Neural progenitor cell (in vitro differentiated cells): ENCODE data around the gene GTF3C6. TPM values are rescaled to one million over a fixed set of nuclear protein-coding genes. Genes with fewer than 3 reads are reported as not detected.

Source experiments
- DNase-seq: peaks from one replicate; pipeline ENCODE4 v3.0.0-alpha.2; 2016; ENCODE audit warnings: low spot score
- H2AFZ ChIP-seq: fragments of 200-600 bp; sonication (generic); replicated peaks from 2 replicates; pipeline ENCODE4 v1.6.1; 2016; ENCODE audit warnings: antibody characterized with exemption
- H3F3A ChIP-seq: fragments of 200-600 bp; sonication (generic); 2 replicates; pipeline ENCODE4 v1.6.1; 2016; ENCODE audit warnings: antibody characterized with exemption, low read depth
- H3K27ac ChIP-seq: fragments of 200-600 bp; sonication (generic); 2 replicates; pipeline ENCODE4 v1.5.1; 2016; ENCODE audit warnings: mild to moderate bottlenecking
- H3K27me3 ChIP-seq: fragments of 200-600 bp; sonication (generic); 2 replicates; pipeline ENCODE4 v1.6.1; 2016; ENCODE audit warnings: mild to moderate bottlenecking, moderate library complexity
- H3K36me3 ChIP-seq: fragments of 200-600 bp; sonication (generic); 2 replicates; pipeline ENCODE4 v1.5.1; 2016
- H3K4me1 ChIP-seq: fragments of 200-600 bp; sonication (generic); 2 replicates; pipeline ENCODE4 v1.6.1; 2016; ENCODE audit warnings: mixed run types
- H3K4me2 ChIP-seq: fragments of 200-600 bp; sonication (generic); 2 replicates; pipeline ENCODE4 v1.6.1; 2016
- H3K4me3 ChIP-seq: fragments of 200-600 bp; sonication (generic); 2 replicates; pipeline ENCODE4 v1.5.1; 2016
- H3K79me2 ChIP-seq: fragments of 200-600 bp; sonication (generic); 2 replicates; pipeline ENCODE4 v1.6.1; 2016; ENCODE audit warnings: low read depth
- H3K9ac ChIP-seq: fragments of 200-600 bp; sonication (generic); 2 replicates; pipeline ENCODE4 v1.6.1; 2016
- H3K9me3 ChIP-seq: fragments of 200-600 bp; sonication (generic); 2 replicates; pipeline ENCODE4 v1.5.1; 2016; ENCODE audit warnings: low read depth
- H4K20me1 ChIP-seq: fragments of 200-600 bp; sonication (generic); 2 replicates; pipeline ENCODE4 v1.6.1; 2016; ENCODE audit warnings: low read depth
- H3K27ac Mint-ChIP-seq: 3 replicates; pipeline ENCODE4 v1.8.0; 2021; ENCODE audit warnings: mixed read lengths
- H3K27me3 Mint-ChIP-seq: 2 replicates; pipeline ENCODE4 v1.8.0; 2022; ENCODE audit warnings: low read depth, mild to moderate bottlenecking, inconsistent platforms, moderate library complexity, mixed read lengths; ENCODE audit not compliant: insufficient read depth
- H3K36me3 Mint-ChIP-seq: 3 replicates; pipeline ENCODE4 v1.8.0; 2021; ENCODE audit warnings: mixed read lengths
- H3K4me1 Mint-ChIP-seq: 3 replicates; pipeline ENCODE4 v1.8.0; 2021; ENCODE audit warnings: mixed read lengths
- H3K4me3 Mint-ChIP-seq: 3 replicates; pipeline ENCODE4 v1.8.0; 2021; ENCODE audit warnings: mild to moderate bottlenecking, moderate library complexity, mixed read lengths
- H3K9me3 Mint-ChIP-seq: 3 replicates; pipeline ENCODE4 v1.8.0; 2020; ENCODE audit warnings: mixed read lengths
- EZH2 ChIP-seq: fragments of 200-600 bp; sonication (generic); IDR thresholded peaks from 2 replicates; pipeline ENCODE4 v1.6.1; 2017; ENCODE audit warnings: antibody characterized with exemption, mild to moderate bottlenecking, moderate library complexity
- EZH2phosphoT487 ChIP-seq: fragments of 200-600 bp; sonication (generic); IDR thresholded peaks from 2 replicates; pipeline ENCODE4 v1.6.1; 2017; ENCODE audit warnings: antibody characterized with exemption
- total RNA-seq: library from RNA; depleted of rRNA; stranded (reverse); fragments of >200 nt; gene quantifications from 2 replicates; pipeline ENCODE4 v1.2.3, GENCODE V29; 2015; ENCODE audit warnings: low replicate concordance
- TF ChIP-seq, protein P1 (sequence below): fragments of 200-600 bp; sonication (generic); IDR thresholded peaks from 2 replicates; pipeline ENCODE4 v1.5.1; 2017; ENCODE audit warnings: antibody characterized with exemption, mild to moderate bottlenecking

Gene GTF3C6
- total RNA-seq, 1 donor from 2014 or later = 105 TPM

DNA sequence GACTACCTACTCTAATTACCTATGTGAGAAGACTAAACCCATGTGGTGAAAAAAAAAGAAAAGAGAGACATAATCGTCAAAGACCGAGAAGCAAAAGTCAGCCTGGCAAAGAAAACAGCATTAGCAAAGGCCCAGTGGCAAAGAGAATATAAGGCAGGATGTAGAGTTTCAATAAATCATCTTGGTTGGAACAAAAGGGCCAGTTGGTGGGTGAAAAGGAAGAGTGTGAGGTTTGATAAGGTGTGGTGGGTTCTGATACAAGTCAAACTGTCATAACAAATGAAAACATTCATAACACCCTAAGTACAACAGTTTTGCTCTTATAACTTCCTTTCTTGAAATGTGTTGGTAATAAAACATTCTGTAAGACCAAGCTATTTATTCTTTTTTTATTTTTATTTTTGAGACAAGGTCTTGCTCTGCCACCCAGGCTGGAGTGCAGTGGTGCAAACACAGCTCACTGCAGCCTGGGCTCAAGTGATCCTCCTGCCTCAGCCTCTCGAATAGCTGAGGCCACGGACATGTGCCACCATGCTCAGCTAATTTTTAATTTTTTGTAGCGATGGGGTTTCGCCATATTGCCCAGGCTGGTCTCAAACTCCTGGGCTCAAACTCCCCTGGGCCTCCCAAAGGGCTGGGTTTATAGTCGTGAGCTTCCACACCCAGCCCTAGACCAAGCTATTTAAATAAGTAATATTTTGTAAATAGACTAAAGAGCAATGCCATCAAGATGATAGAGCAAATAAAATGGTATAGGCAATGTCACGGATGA, 18.9 kb upstream of the GTF3C6 start:
- Histone ChIP-seq H3K4me3 (no peak overlapping the region), H3K79me2 (no peaks in the 10 kb centered on the region), H4K20me1 (no peaks in the 10 kb centered on the region), H3K4me2 (no peak overlapping the region), H3K36me3 (no peaks in the 10 kb centered on the region), H2AFZ (no peak overlapping the region), H3K27ac (no peak overlapping the region), H3F3A (no peaks in the 10 kb centered on the region), H3K9me3 (no peaks in the 10 kb centered on the region), H3K27me3 (no peaks in the 10 kb centered on the region), H3K9ac (no peak overlapping the region), H3K4me1 (no peaks in the 10 kb centered on the region)
- H3K9me3 Mint-ChIP-seq = no peaks in the 10 kb centered on the region
- no peak for DNase-seq
- H3K27me3 Mint-ChIP-seq = peaks cover 2% of the 10 kb centered on the region
- H3K4me1 Mint-ChIP-seq = no peaks in the 10 kb centered on the region
- H3K4me3 Mint-ChIP-seq = no peak overlapping the region
- TF ChIP-seq, protein P1, sequence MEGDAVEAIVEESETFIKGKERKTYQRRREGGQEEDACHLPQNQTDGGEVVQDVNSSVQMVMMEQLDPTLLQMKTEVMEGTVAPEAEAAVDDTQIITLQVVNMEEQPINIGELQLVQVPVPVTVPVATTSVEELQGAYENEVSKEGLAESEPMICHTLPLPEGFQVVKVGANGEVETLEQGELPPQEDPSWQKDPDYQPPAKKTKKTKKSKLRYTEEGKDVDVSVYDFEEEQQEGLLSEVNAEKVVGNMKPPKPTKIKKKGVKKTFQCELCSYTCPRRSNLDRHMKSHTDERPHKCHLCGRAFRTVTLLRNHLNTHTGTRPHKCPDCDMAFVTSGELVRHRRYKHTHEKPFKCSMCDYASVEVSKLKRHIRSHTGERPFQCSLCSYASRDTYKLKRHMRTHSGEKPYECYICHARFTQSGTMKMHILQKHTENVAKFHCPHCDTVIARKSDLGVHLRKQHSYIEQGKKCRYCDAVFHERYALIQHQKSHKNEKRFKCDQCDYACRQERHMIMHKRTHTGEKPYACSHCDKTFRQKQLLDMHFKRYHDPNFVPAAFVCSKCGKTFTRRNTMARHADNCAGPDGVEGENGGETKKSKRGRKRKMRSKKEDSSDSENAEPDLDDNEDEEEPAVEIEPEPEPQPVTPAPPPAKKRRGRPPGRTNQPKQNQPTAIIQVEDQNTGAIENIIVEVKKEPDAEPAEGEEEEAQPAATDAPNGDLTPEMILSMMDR = no peak
- TF ChIP-seq EZH2phosphoT487 (no peak), EZH2 (no peak)
- H3K27ac Mint-ChIP-seq = no peak overlapping the region
- H3K36me3 Mint-ChIP-seq = no peaks in the 10 kb centered on the region

DNA sequence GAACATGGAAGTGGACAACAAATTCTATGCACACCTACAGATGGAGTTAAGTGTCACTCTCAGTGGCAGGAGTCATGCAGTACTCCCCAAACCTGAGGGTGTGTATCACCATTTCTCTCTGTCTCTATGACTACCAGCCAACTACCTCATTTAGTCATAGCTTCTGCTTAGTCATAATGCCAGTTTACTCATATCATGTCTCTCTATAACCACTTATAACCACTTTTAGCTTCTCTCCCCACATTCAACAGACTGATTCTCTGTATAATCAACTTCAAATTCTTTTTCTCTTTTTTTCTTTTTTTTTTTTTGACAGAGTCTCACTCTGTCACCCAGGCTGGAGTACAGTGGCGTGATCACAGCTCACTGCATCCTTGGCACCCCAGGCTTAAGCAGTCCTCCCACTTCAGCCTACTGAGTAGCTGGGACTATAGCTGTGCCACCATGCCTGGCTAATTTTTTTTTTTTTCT, 13.8 kb upstream of the GTF3C6 start:
- no peaks in the 10 kb centered on the region for H3K4me1 ChIP-seq
- H3K27ac Mint-ChIP-seq = no peak overlapping the region
- H3K36me3 Mint-ChIP-seq = no peaks in the 10 kb centered on the region
- H3K27ac ChIP-seq = no peak overlapping the region
- H3K4me1 Mint-ChIP-seq = no peaks in the 10 kb centered on the region
- no peaks in the 10 kb centered on the region for H3K9me3 Mint-ChIP-seq
- H3K4me3 Mint-ChIP-seq = no peak overlapping the region
- H4K20me1 ChIP-seq = no peaks in the 10 kb centered on the region
- no peaks in the 10 kb centered on the region for H3K27me3 ChIP-seq
- H3K79me2 ChIP-seq = no peaks in the 10 kb centered on the region
- no peaks in the 10 kb centered on the region for H3K36me3 ChIP-seq
- no peaks in the 10 kb centered on the region for H3F3A ChIP-seq
- H3K27me3 Mint-ChIP-seq = peaks cover 3% of the 10 kb centered on the region
- DNase-seq = no peak
- no peak overlapping the region for H3K9ac ChIP-seq
- no peak overlapping the region for H3K4me3 ChIP-seq
- no peaks in the 10 kb centered on the region for H3K9me3 ChIP-seq
- H3K4me2 ChIP-seq = no peak overlapping the region
- no peak overlapping the region for H2AFZ ChIP-seq
- TF ChIP-seq, protein P1 = no peak
- TF ChIP-seq EZH2phosphoT487 (no peak), EZH2 (no peak)

DNA sequence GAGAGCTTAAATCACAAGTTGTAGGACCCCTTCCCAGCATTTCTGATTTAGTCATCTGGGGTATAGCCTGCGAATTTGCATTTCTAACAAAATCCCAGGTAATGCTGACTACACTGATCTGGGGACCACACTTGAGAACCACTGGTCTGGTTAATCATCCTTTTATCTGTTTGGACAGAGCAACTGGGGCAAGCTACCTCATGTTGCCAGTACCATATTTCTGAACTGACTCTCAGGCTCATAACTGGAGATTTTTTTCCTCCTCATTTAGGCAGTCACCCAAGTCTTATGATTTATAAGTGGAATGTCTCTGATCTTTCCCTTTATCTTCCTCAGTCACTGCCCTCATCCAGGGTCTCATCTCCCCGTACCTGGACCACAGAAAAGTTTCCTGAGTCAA, 12.0 kb upstream of the GTF3C6 start:
- H4K20me1 ChIP-seq = no peaks in the 10 kb centered on the region
- no peak overlapping the region for H3K27ac ChIP-seq
- no peaks in the 10 kb centered on the region for H3K36me3 ChIP-seq
- H3K36me3 Mint-ChIP-seq = no peaks in the 10 kb centered on the region
- H3K27ac Mint-ChIP-seq = no peak overlapping the region
- no peak overlapping the region for H3K4me2 ChIP-seq
- no peaks in the 10 kb centered on the region for H3K4me1 ChIP-seq
- H3K9ac ChIP-seq = no peak overlapping the region
- no peak overlapping the region for H2AFZ ChIP-seq
- H3K4me3 Mint-ChIP-seq = no peak overlapping the region
- no peaks in the 10 kb centered on the region for H3F3A ChIP-seq
- H3K27me3 ChIP-seq = no peaks in the 10 kb centered on the region
- no peaks in the 10 kb centered on the region for H3K9me3 ChIP-seq
- H3K27me3 Mint-ChIP-seq = peaks cover 3% of the 10 kb centered on the region
- H3K4me3 ChIP-seq = no peak overlapping the region
- H3K4me1 Mint-ChIP-seq = peaks cover 3% of the 10 kb centered on the region
- H3K9me3 Mint-ChIP-seq = no peaks in the 10 kb centered on the region
- no peaks in the 10 kb centered on the region for H3K79me2 ChIP-seq
- TF ChIP-seq EZH2phosphoT487 (no peak), EZH2 (no peak)
- TF ChIP-seq, protein P1 = no peak
- no peak for DNase-seq
